A172 (cell line): ENCODE results near the gene ABCA1. TPM values are rescaled to one million over a fixed set of nuclear protein-coding genes. Genes with fewer than 3 reads are reported as not detected.
A peak's percentile ranks its signal among the peaks of the same experiment; 100 is the strongest.

ENCODE experiments used
- DNase-seq: peaks from one replicate; pipeline ENCODE4 v3.0.0-alpha.2; 2015; ENCODE audit warnings: low spot score
- total RNA-seq: library from RNA; depleted of rRNA; stranded (reverse); fragments of >200 nt; shearing (Covaris generic); gene quantifications from 2 replicates; pipeline ENCODE4 v1.2.3, GENCODE V29; 2014

ABCA1 gene
- total RNA-seq, 1 experiment from 2014 or later, result 66.6 TPM

- DNase-seq, result no peak
Measured at GRCh38 chr9:104844710-104845109, 83.2 kb downstream of the ABCA1 start.

- DNase-seq, result no peak
Measured at GRCh38 chr9:104843644-104844240, 84.2 kb downstream of the ABCA1 start.

- no peak for DNase-seq
Measured at GRCh38 chr9:104842698-104843097, 85.3 kb downstream of the ABCA1 start.

- no peak for DNase-seq
Measured at GRCh38 chr9:104841601-104842141, 86.3 kb downstream of the ABCA1 start.

- DNase-seq, result no peak
Measured at GRCh38 chr9:104838958-104839357, 89.0 kb downstream of the ABCA1 start.

- no peak for DNase-seq
Measured at GRCh38 chr9:104836767-104837166, 91.2 kb downstream of the ABCA1 start.

GRCh38 chr9:104836235-104836634 lies 91.7 kb downstream of the ABCA1 start:
- DNase-seq, result no peak

DNA sequence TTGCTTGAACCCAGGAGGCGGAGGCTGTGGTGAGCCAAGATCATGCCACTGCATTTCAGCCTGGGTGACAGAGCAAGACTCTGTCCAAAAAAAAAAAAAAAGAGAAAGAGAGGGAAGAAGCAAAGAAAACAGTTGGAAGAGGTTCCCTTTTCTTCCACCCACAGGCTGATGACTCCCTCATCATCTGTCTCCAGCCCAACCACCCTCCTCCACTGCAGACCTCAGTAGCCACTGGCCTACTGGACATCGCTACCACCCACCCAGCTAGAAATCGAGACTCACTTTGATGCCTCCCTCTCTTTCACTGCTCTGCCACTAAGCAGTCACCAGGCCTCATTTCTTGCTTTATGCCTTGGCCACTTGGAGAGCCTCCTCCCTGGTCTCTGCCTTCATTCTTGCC lies 92.8 kb downstream of the ABCA1 start:
- DNase-seq, result no peak

- DNase-seq, result no peak
Measured at GRCh38 chr9:104833696-104834095, 94.3 kb downstream of the ABCA1 start.

GRCh38 chr9:104831681-104832080 lies 96.3 kb downstream of the ABCA1 start:
- peak; percentile 72 for DNase-seq

DNA sequence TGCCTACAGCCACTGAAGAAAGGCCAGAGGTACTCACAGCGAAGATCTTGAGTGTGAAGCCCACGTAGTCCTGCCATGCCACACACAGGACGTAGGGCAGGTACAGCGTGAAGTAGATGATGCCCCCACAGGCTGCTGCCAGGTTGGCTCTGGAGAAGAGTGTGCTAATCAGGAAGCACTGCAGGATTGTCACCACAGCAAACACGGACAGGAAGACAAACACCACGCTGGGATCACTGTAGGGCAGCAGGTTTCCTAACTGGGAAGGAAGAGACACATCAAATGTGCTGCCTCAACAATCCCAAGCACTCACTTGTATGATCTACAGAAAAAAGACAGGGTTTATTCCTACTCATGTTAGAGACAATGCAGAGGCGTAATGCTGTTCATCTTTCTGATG lies 101.0 kb downstream of the ABCA1 start:
- no peak for DNase-seq

GRCh38 chr9:104826079-104826775 lies 101.7 kb downstream of the ABCA1 start:
- DNase-seq, result no peak

- DNase-seq, result no peak
Measured at GRCh38 chr9:104820336-104820735, 107.6 kb downstream of the ABCA1 start.

DNA sequence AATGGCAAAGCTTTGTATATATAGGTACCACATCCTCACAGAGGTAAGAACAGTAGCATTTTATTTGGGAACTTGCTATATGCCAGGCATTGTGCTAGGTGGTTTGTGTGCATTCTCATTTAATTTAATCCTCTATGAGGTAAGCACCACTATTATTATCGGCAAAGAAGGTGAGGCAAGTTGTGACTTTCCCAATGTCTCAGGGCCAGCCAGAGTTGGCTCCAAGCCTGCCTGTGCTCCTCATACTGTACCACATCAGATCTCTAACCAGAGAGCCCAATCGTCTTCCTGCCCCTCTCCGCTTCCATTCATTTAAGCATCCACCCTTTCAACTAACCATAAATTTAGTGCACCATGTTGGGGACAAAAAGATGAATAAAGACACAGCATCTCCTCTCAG lies 108.9 kb downstream of the ABCA1 start:
- no peak for DNase-seq

DNA sequence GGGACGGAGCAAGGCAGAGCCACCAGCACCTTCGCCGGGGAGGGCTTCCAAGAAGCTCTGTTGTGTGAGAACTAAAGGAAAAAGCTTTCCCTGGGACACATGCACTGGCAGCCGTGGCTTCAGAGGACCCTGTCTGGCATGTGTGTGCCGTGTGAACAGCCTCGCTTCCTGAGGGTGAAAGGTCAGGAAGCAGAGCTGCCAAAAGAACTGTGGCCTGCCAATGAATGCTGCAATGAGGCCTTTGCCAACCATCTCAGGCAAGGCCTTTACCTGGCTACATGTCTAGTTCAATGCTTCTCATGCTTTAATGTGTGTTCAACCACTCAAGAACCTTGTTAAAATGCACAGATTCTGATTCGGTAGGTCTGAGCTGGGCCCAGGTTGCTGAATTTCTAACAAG lies 110.5 kb downstream of the ABCA1 start:
- no peak for DNase-seq

DNA sequence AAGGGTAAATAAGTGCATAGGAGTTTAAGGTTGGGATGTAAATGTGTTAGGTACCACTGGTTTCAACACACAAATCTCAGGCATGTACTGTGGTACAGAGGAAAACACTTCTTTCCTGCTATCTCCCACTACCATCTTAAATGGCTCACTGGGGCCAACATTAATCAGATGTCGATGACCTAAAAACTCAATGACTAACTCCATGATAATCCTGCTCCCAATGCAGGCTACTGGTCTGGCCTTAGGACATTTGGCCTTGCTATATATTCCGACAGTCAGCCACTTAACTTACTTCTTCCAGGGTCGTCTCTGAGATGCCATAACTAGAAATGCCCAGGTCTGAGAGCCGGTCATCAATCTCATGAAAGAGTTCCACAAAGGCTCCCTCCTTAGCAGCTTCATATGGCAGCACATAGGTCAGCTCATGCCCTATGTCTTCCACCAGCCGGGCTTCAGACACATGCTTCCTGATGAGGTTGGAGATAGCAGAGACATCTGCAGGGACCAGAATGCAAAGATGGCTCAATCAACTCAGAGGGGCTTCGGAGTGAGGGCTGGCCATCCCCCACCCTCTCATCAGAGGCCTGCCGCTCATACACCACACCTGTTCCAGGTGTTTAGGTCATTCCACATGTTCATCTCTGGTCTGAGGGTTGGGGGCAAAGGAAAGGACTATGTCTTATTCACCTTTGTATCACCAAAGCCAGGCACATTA lies 111.9 kb downstream of the ABCA1 start:
- no peak for DNase-seq

GRCh38 chr9:104810421-104811339 lies 117.3 kb downstream of the ABCA1 start:
- DNase-seq, result peak; percentile 63

DNA sequence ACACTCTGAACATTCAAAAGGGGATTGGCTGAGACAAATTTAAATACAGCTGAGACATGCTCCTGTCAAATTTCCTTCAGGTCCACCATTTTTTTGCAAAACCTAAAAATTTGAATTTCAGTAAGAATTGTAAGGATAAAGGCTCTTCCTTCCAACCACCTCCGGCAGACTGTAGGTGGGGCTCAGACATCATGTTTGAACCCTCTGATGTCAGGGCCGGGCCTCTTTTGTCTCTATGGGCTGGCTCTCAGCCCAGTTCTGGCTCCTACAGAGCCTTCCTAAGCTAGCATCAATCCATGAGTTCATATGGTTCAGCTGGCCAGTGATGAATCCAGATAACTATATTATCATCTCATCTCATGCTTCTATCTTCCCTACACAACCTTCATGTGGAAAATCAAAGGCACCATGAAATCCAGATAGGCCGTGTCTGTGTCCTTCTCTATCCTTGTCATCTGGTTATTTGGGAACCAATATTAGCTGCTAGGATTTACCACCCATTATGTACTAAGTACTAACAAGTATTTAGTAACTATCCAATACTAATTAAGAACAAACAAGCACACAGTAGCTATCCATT lies 119.8 kb downstream of the ABCA1 start:
- no peak for DNase-seq

GRCh38 chr9:104805441-104805840 lies 122.5 kb downstream of the ABCA1 start:
- no peak for DNase-seq

- no peak for DNase-seq
Measured at GRCh38 chr9:104802906-104803305, 125.0 kb downstream of the ABCA1 start.

- DNase-seq, result no peak
Measured at GRCh38 chr9:104802110-104802509, 125.8 kb downstream of the ABCA1 start.
